Heart right ventricle (tissue), 16 donors: ENCODE data around the gene ASIC5. TPM values are rescaled to one million over a fixed set of nuclear protein-coding genes. Genes with fewer than 3 reads are reported as not detected.
A peak's percentile ranks its signal among the peaks of the same experiment; 100 is the strongest.

ENCODE experiments used
- ATAC-seq, 8 donors: fragments of 200-7000 bp; cut with Tn5 transposase; one replicate each; pipeline ENCODE4 v1.9.1; 2020; ENCODE audit warnings: mild to moderate bottlenecking in 8 of 8, moderate library complexity in 8 of 8, moderate number of reproducible peaks in 1 of 8
- DNase-seq, 2 donors: peaks; one replicate each; pipeline ENCODE4 v3.0.0-alpha.2; 2020
- H3K27ac ChIP-seq, 10 donors: fragments of 200-600 bp; sonication (generic) in 2 of 10; one replicate each; pipeline versions ENCODE4 v1.5.0 to v1.8.0; 2020 to 2022; ENCODE audit warnings: mild to moderate bottlenecking in 3 of 10
- H3K27me3 ChIP-seq, 7 donors: fragments of 200-600 bp; one replicate each; pipeline ENCODE4 v1.8.0; 2021 to 2022; ENCODE audit warnings: mild to moderate bottlenecking in 2 of 7
- H3K36me3 ChIP-seq, 9 donors: fragments of 200-600 bp; sonication (generic) in 1 of 9; one replicate each; pipeline versions ENCODE4 v1.5.0 to v1.8.0; 2020 to 2022; ENCODE audit warnings: mild to moderate bottlenecking in 2 of 9
- H3K4me1 ChIP-seq, 9 donors: fragments of 200-600 bp; sonication (generic) in 1 of 9; one replicate each; pipeline versions ENCODE4 v1.5.0 to v1.8.0; 2020 to 2022; ENCODE audit warnings: mild to moderate bottlenecking in 4 of 9
- H3K4me3 ChIP-seq, 10 donors: fragments of 200-600 bp; sonication (generic) in 2 of 10; one replicate each; pipeline versions ENCODE4 v1.5.0 to v1.8.0; 2020 to 2022; ENCODE audit warnings: mild to moderate bottlenecking in 7 of 10, moderate library complexity in 2 of 10
- H3K9me3 ChIP-seq, 11 donors: fragments of 200-600 bp in 10 of 11; sonication (generic) in 2 of 11; one replicate each; pipeline versions ENCODE4 v1.5.0 to v1.8.0; 2013 to 2022; ENCODE audit warnings: mild to moderate bottlenecking in 2 of 11, control low read depth in 1 of 11, moderate library complexity in 1 of 11
- CTCF ChIP-seq, 9 donors: fragments of 200-600 bp; sonication (generic) in 2 of 9; IDR thresholded peaks; one replicate each; pipeline versions ENCODE4 v1.5.0 to v1.8.0; 2021 to 2022; ENCODE audit warnings: antibody characterized with exemption in 9 of 9, mild to moderate bottlenecking in 5 of 9, moderate library complexity in 1 of 9
- WGBS, 2 donors: extraction: QIAGEN DNeasy Blood & Tissue Kit; methylation state at CpG; one replicate each; pipeline ENCODE4 v1.1.7; 2013; ENCODE audit warnings: inconsistent platforms in 1 of 2; 5-methylcytosine and 5-hydroxymethylcytosine counted together
- intact Hi-C, 10 donors: fragments of 100-400 bp; cut with DNase I; formaldehyde crosslinking; loops; one replicate each; pipeline versions ENCODE4 v1.11.1 to v1.14.2; 2022
- polyA plus RNA-seq, 2 donors: library from polyadenylated mRNA; stranded (reverse); fragments of 200-250 nt; gene quantifications; one replicate each; pipeline ENCODE4 v1.2.3, GENCODE V29; 2013
- total RNA-seq, 10 donors: library from RNA; stranded (reverse); fragmentation: NEBNext Ultra II Directional in 3 of 10; extraction: Animal tissue kit (Norgen Biotek cat#: 25700) in 3 of 10; gene quantifications; one replicate each; pipeline versions ENCODE4 v1.2.1 to v1.2.4, GENCODE V29; 2021 to 2023
- donor health status: Arrhythmogenic right ventricular cardiomyopathy.
- donor health status: ischemic (EF 13 %, LVEDD 7.1; RV severe dilation, severe dysfunction).
- donor health status: healthy with polysubstance abuse.
- donor health status: DM: no; HTN: yes; CAD: no.
- donor health status: DM: no; HTN: no; CAD: no.
- donor health status: ischemic (EF 25% LVEDD 6.9; RV normal size, moderate dysfunction).
- donor health status: ischemic (EF 25% LVEDD 5.7; RV mildly dilated, moderate dysfunction).
- donor health status: healthy.
- donor health status: DM: yes; HTN: yes; CAD: no.
- donor health status: Ischemic cardiomyopathy.
- donor health status: ischemic (EF 35%, LVEDD 5.7; RV mildly dilated, moderate dysfunction).
- donor health status: nonischemic (EF 11% LVEDD 7.7; RV severe dilation, severe dysfunction).
- donor health status: DM: yes; HTN: yes; CAD: no.
- donor health status: PGD.
- donor health status: ischemic (EF 29% LVEDD 5.4; RV normal size, mild dysfunction).
- donor health status: nonischemic (EF 23%, LVEDD 6.1; RV moderate dilation, normal function).

Gene ASIC5
- total and polyA plus RNA-seq, 12 donors: not detected

GRCh38 chr4:155891058-155891457 is 25.0 kb upstream of the ASIC5 start:
- 75 to 78% methylated on average over 3 of the region's 3 CpGs for WGBS, 2 donors
- H3K27me3 ChIP-seq: no peaks in the 10 kb centered on the region
- TF ChIP-seq CTCF (IDR thresholded peaks at IDR 0.05): no peak
- H3K4me3 ChIP-seq: no peak overlapping the region
- H3K36me3 ChIP-seq: no peaks in the 10 kb centered on the region
- peaks cover 0 to 12% (median 0%) of the 10 kb centered on the region in 9 donors for H3K4me1 ChIP-seq
- ATAC-seq: no peak
- intact Hi-C loops: no loop called here
- no peak for DNase-seq
- H3K9me3 ChIP-seq: peaks cover 0 to 6% (median 0%) of the 10 kb centered on the region in 11 donors
- H3K27ac ChIP-seq: no peak overlapping the region

GRCh38 chr4:155889946-155890345 is 23.9 kb upstream of the ASIC5 start:
- ATAC-seq (no peak), DNase-seq (no peak)
- H3K27me3 ChIP-seq: no peaks in the 10 kb centered on the region
- H3K4me1 ChIP-seq: peaks cover 0 to 12% (median 0%) of the 10 kb centered on the region in 9 donors
- H3K36me3 ChIP-seq: no peaks in the 10 kb centered on the region
- WGBS, 2 donors: 75 to 79% methylated on average over 2 of the region's 2 CpGs
- no peak overlapping the region for H3K27ac ChIP-seq
- intact Hi-C loops: no loop called here
- TF ChIP-seq CTCF (IDR thresholded peaks at IDR 0.05): no peak
- peaks cover 0 to 6% (median 0%) of the 10 kb centered on the region in 11 donors for H3K9me3 ChIP-seq
- no peak overlapping the region for H3K4me3 ChIP-seq

- intact Hi-C loops: no loop called here
- Histone ChIP-seq H3K9me3 (peaks cover 0 to 6% (median 0%) of the 10 kb centered on the region in 11 donors), H3K36me3 (no peaks in the 10 kb centered on the region), H3K4me1 (peaks cover 0 to 12% (median 0%) of the 10 kb centered on the region in 9 donors), H3K27me3 (no peaks in the 10 kb centered on the region), H3K27ac (peak overlapping the region in 1 of 10 donors; percentile 4), H3K4me3 (no peak overlapping the region)
- ATAC-seq (peak in 7 of 8 donors; percentile 55 to 83 (median 73)), DNase-seq (peak in 1 of 2 donors; percentile 25)
- WGBS, 2 donors: 28 to 36% methylated on average over 5 of the region's 5 CpGs
- TF ChIP-seq CTCF (IDR thresholded peaks at IDR 0.05): no peak
Observed at GRCh38 chr4:155889031-155889793, 23.1 kb upstream of the ASIC5 start.

GRCh38 chr4:155887847-155888570 is 21.9 kb upstream of the ASIC5 start:
- no peak overlapping the region for H3K27ac ChIP-seq
- no peak overlapping the region for H3K4me3 ChIP-seq
- H3K36me3 ChIP-seq: no peaks in the 10 kb centered on the region
- DNase-seq (no peak), ATAC-seq (no peak)
- intact Hi-C loops: no loop called here
- H3K9me3 ChIP-seq: peaks cover 0 to 6% (median 0%) of the 10 kb centered on the region in 11 donors
- H3K4me1 ChIP-seq: peaks cover 0 to 12% (median 0%) of the 10 kb centered on the region in 9 donors
- WGBS, 2 donors: 60 to 61% methylated on average over 6 of the region's 6 CpGs
- no peaks in the 10 kb centered on the region for H3K27me3 ChIP-seq
- no peak for TF ChIP-seq CTCF (IDR thresholded peaks at IDR 0.05)
